GM18861 (cell line): Measurements from ENCODE around the gene FILIP1.

Experiments used
- ATAC-seq: cut with Tn5 transposase; IDR thresholded peaks from one replicate; pipeline ENCODE4 v1.9.1; 2021; ENCODE audit not compliant: unreplicated experiment

The FILIP1 gene

GRCh38 chr6:75278474-75279077 is 215.0 kb downstream of the FILIP1 start:
- ATAC-seq = no peak

GRCh38 chr6:75275067-75275466 is 218.5 kb downstream of the FILIP1 start:
- no peak for ATAC-seq

GRCh38 chr6:75273009-75273408 is 220.6 kb downstream of the FILIP1 start:
- no peak for ATAC-seq

- ATAC-seq = no peak
These were observed 221.3 kb downstream of the FILIP1 start for GRCh38 chr6:75272145-75272840.

- ATAC-seq = no peak
These were observed 224.6 kb downstream of the FILIP1 start for GRCh38 chr6:75268988-75269354.

GRCh38 chr6:75268121-75268987 is 225.2 kb downstream of the FILIP1 start:
- ATAC-seq = no peak

- ATAC-seq = no peak
These were observed 226.1 kb downstream of the FILIP1 start for GRCh38 chr6:75267461-75267860.

- peak; percentile 77 for ATAC-seq
These were observed 226.8 kb downstream of the FILIP1 start for GRCh38 chr6:75266716-75267291.

- no peak for ATAC-seq
These were observed 230.2 kb downstream of the FILIP1 start for GRCh38 chr6:75263401-75263750.

- no peak for ATAC-seq
These were observed 230.7 kb downstream of the FILIP1 start for GRCh38 chr6:75262716-75263400.

GRCh38 chr6:75261299-75261698 is 232.3 kb downstream of the FILIP1 start:
- ATAC-seq = no peak

GRCh38 chr6:75257343-75258087 is 236.1 kb downstream of the FILIP1 start:
- ATAC-seq = no peak

- no peak for ATAC-seq
These were observed 243.0 kb downstream of the FILIP1 start for GRCh38 chr6:75250552-75250951.

- ATAC-seq = no peak
These were observed 243.8 kb downstream of the FILIP1 start for GRCh38 chr6:75249837-75250236.

- ATAC-seq = no peak
These were observed 247.2 kb downstream of the FILIP1 start for GRCh38 chr6:75246386-75246785.

- no peak for ATAC-seq
These were observed 249.5 kb downstream of the FILIP1 start for GRCh38 chr6:75244063-75244584.

GRCh38 chr6:75243333-75244062 is 250.1 kb downstream of the FILIP1 start, which contains the start of gene COX7A2:
Gene COX7A2 (minus strand): TSS chr6:75243801. CDS start chr6:75243734, 67 bp downstream.
- ATAC-seq = peak; percentile 96
